Gastrocnemius medialis (tissue), 4 donors: ENCODE results near the gene FEN1. TPM values are rescaled to one million over a fixed set of nuclear protein-coding genes. Genes with fewer than 3 reads are reported as not detected.

ENCODE experiments used
- ATAC-seq, 2 donors: fragments of 150-250 bp; one replicate each; pipeline ENCODE4 v1.9.1; 2016
- DNase-seq, 2 donors: peaks; one replicate each; pipeline ENCODE4 v3.0.0-alpha.2; 2019
- H3K27ac ChIP-seq, 4 donors: fragments of 200-600 bp; sonication (generic); 1 replicate in 1 of 4; 2 replicates in 3 of 4; pipeline ENCODE4 v1.5.1; 2016 to 2018; ENCODE audit warnings: mild to moderate bottlenecking in 2 of 4, moderate library complexity in 1 of 4
- H3K27me3 ChIP-seq, 3 donors: fragments of 200-600 bp; sonication (generic) in 2 of 3; 1 replicate in 1 of 3; 2 replicates in 2 of 3; pipeline versions ENCODE4 v1.5.1 to v1.6.0; 2016 to 2019; ENCODE audit warnings: mild to moderate bottlenecking in 1 of 3, moderate library complexity in 1 of 3
- H3K36me3 ChIP-seq, 2 donors: fragments of 200-600 bp; sonication (generic) in 1 of 2; one replicate each; pipeline ENCODE4 v1.5.1; 2017 to 2018
- H3K4me1 ChIP-seq, 2 donors: fragments of 200-600 bp; sonication (generic) in 1 of 2; one replicate each; pipeline ENCODE4 v1.5.1; 2016 to 2017; ENCODE audit warnings: mild to moderate bottlenecking in 2 of 2
- H3K4me3 ChIP-seq, 4 donors: fragments of 200-600 bp; sonication (generic) in 3 of 4; 1 replicate in 1 of 4; 2 replicates in 3 of 4; pipeline ENCODE4 v1.5.1; 2016 to 2019; ENCODE audit warnings: mild to moderate bottlenecking in 2 of 4
- H3K9me3 ChIP-seq, 3 donors: fragments of 200-600 bp; sonication (generic) in 2 of 3; 1 replicate in 1 of 3; 2 replicates in 2 of 3; pipeline ENCODE4 v1.5.1; 2016 to 2019
- CTCF ChIP-seq, 5 experiments: fragments of 450-650 bp in 3 of 5; fragments of 200-600 bp in 2 of 5; sonication (generic) in 2 of 5; IDR thresholded peaks in 4 of 5; conservative IDR thresholded peaks in 1 of 5; 1 replicate in 4 of 5; 2 replicates in 1 of 5; pipeline ENCODE4 v1.5.1; 2016 to 2019; ENCODE audit warnings: antibody characterized with exemption in 5 of 5, mild to moderate bottlenecking in 3 of 5, moderate library complexity in 3 of 5
- POLR2A ChIP-seq, 2 donors: fragments of 450-650 bp; IDR thresholded peaks; one replicate each; pipeline ENCODE4 v1.6.1; 2017; ENCODE audit warnings: antibody characterized with exemption in 2 of 2, mild to moderate bottlenecking in 2 of 2, moderate library complexity in 2 of 2
- in situ Hi-C, 4 donors: fragments of 200-750 bp; cut with MboI; loops; one replicate each; pipeline versions ENCODE4 v1.15.0 to v1.8.0; 2017; ENCODE audit warnings: low sequenced_read_pairs in 4 of 4
- intact Hi-C: fragments of 100-400 bp; cut with DNase I; formaldehyde crosslinking; loops from one replicate; pipeline ENCODE4 v1.15.1; 2023; ENCODE audit warnings: low total_unique reads
- total RNA-seq, 4 donors: library from RNA; depleted of rRNA; stranded (reverse); fragments of >200 nt; gene quantifications; one replicate each; pipeline versions ENCODE4 v1.1.0 to v1.2.3, GENCODE V29; 2016

FEN1 gene
- total RNA-seq, 4 donors from 2014 or later, result 7.4 to 15.7 (median 9.5) TPM

DNA sequence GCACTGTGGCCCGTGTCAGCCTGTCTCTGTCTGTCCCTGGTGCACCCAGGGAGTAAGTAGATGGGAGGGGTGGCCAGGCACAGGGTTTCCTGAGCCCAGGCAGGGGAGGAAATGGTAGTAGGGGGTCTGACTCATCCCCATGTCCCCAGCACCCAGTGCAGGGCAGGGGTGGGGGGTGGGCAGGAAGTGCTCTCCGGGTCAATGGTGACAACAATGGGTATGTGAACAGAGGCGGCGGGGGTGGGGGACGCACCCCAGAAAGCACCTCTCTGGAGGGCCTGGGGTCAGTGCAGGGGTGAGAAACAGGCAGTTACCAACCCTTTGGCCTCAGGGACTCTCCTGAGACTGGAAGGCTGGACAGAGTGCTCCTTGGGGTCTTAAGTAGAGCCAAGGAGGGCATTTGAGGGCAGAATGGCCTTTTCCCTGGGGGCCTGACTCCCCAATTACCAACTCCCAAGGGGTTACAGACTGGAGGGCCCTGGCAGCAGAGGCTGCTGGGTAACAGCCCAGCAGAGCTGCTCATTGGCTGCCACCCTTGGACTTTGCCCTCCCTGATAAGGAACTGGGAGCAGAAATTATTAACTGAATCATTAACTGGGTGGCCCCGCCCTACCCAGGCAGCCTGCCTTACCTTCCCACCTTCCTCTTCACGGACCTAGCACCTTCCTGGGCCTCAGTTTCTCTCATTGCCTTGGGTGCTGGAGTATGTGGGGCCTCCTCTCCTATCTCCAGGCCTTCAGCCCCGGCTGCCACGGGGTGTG, 36.1 kb upstream of the FEN1 start:
- H3K4me3 ChIP-seq, result no peak overlapping the region
- peaks cover 5 to 15% (median 9%) of the 10 kb centered on the region in 3 donors for H3K27me3 ChIP-seq
- H3K36me3 ChIP-seq, result no peaks in the 10 kb centered on the region
- TF ChIP-seq CTCF (IDR thresholded peaks at IDR 0.05 in 4 of 5, conservative IDR thresholded peaks at IDR 0.05 in 1 of 5) (no peak), POLR2A (IDR thresholded peaks at IDR 0.05) (no peak)
- H3K9me3 ChIP-seq, result no peaks in the 10 kb centered on the region
- in situ Hi-C loops (no loop called here), intact Hi-C loops (no loop called here)
- no peak overlapping the region for H3K27ac ChIP-seq
- no peaks in the 10 kb centered on the region for H3K4me1 ChIP-seq
- ATAC-seq, result no peak
- no peak for DNase-seq

DNA sequence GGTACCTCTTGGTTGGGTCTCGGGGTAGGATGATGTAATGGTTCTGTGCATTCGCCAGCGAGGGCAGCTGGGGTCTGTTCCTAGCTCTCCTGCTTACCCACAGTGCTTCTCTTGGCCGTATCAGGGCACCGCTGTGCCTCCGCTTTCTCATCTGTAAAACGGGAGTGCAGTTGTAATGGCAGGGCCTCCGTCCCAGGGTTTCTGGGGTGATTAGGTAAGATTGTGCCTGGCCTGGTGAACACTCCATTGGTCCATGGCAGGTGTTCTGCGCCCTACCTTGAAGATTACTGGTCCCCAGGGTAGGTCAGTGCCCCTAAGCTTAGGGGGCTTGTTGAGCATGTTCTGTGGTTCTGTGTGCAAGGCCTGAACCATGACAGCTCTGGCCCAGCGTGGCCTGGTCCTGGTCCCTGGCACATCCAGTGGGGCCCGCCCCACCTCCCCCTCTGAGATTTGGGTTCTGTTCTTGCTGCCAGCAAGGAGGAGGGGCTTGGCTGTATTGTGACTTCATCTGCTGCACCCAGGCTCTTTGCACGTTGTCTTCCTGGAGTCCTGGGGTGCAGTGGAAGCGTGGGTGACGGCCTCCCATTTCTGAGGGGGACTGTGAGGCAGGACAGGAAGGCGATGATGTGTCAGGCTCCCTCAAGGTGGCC, 35.4 kb upstream of the FEN1 start:
- Histone ChIP-seq H3K4me1 (no peaks in the 10 kb centered on the region), H3K27me3 (peaks cover 3 to 9% (median 8%) of the 10 kb centered on the region in 3 donors), H3K9me3 (no peaks in the 10 kb centered on the region), H3K36me3 (no peaks in the 10 kb centered on the region), H3K27ac (no peak overlapping the region), H3K4me3 (no peak overlapping the region)
- DNase-seq, result no peak
- no peak for ATAC-seq
- intact Hi-C loops, result no loop called here
- no peak for TF ChIP-seq POLR2A (IDR thresholded peaks at IDR 0.05)
- no peak for TF ChIP-seq CTCF (IDR thresholded peaks at IDR 0.05 in 4 of 5, conservative IDR thresholded peaks at IDR 0.05 in 1 of 5)
- in situ Hi-C loops, result no loop called here

GRCh38 chr11:61760946-61761345, 31.8 kb upstream of the FEN1 start:
- intact Hi-C loops, result no loop called here
- Histone ChIP-seq H3K4me1 (no peaks in the 10 kb centered on the region), H3K27ac (no peak overlapping the region), H3K4me3 (no peak overlapping the region), H3K36me3 (no peaks in the 10 kb centered on the region), H3K27me3 (peaks cover 7 to 17% (median 8%) of the 10 kb centered on the region in 3 donors), H3K9me3 (no peaks in the 10 kb centered on the region)
- no peak for DNase-seq
- ATAC-seq, result no peak
- in situ Hi-C loops, result no loop called here
- no peak for TF ChIP-seq POLR2A (IDR thresholded peaks at IDR 0.05)
- no peak for TF ChIP-seq CTCF (IDR thresholded peaks at IDR 0.05 in 4 of 5, conservative IDR thresholded peaks at IDR 0.05 in 1 of 5)

GRCh38 chr11:61761440-61762222, 31.1 kb upstream of the FEN1 start:
- no peak for TF ChIP-seq CTCF (IDR thresholded peaks at IDR 0.05 in 4 of 5, conservative IDR thresholded peaks at IDR 0.05 in 1 of 5)
- no peak for TF ChIP-seq POLR2A (IDR thresholded peaks at IDR 0.05)
- intact Hi-C loops (no loop called here), in situ Hi-C loops (no loop called here)

More at GRCh38 chr11:61761440-61762222, 31.1 kb upstream of the FEN1 start:
- H3K9me3 ChIP-seq, result no peaks in the 10 kb centered on the region
- no peak for ATAC-seq
- no peak overlapping the region for H3K4me3 ChIP-seq
- no peaks in the 10 kb centered on the region for H3K36me3 ChIP-seq
- peaks cover 7 to 17% (median 8%) of the 10 kb centered on the region in 3 donors for H3K27me3 ChIP-seq
- no peaks in the 10 kb centered on the region for H3K4me1 ChIP-seq
- DNase-seq, result no peak
- H3K27ac ChIP-seq, result no peak overlapping the region
